Endodermal cell (in vitro differentiated cells): ENCODE results near the gene GEN1. TPM values are rescaled to one million over a fixed set of nuclear protein-coding genes. Genes with fewer than 3 reads are reported as not detected.

Source experiments
- DNase-seq: peaks from one replicate; pipeline ENCODE4 v3.0.0-alpha.2; 2017
- H3K27ac ChIP-seq: 2 replicates; pipeline ENCODE4 v1.5.1; 2013; ENCODE audit warnings: mild to moderate bottlenecking, low read depth, low read length, moderate library complexity
- H3K27me3 ChIP-seq: 2 replicates; pipeline ENCODE4 v1.6.1; 2013; ENCODE audit warnings: mild to moderate bottlenecking, low read length, moderate library complexity; ENCODE audit not compliant: insufficient read depth, control insufficient read depth, poor library complexity, severe bottlenecking
- H3K36me3 ChIP-seq: 2 replicates; pipeline ENCODE4 v1.7.0; 2013; ENCODE audit warnings: mild to moderate bottlenecking, low read length, moderate library complexity; ENCODE audit not compliant: control insufficient read depth, insufficient read depth
- H3K4me1 ChIP-seq: one replicate; pipeline ENCODE4 v1.7.0; 2013; ENCODE audit warnings: low read length; ENCODE audit not compliant: control insufficient read depth, insufficient read depth
- H3K4me3 ChIP-seq: 2 replicates; pipeline ENCODE4 v1.5.1; 2013; ENCODE audit warnings: mild to moderate bottlenecking, low read length, moderate library complexity
- H3K9ac ChIP-seq: 2 replicates; pipeline ENCODE4 v1.6.1; 2013; ENCODE audit warnings: mild to moderate bottlenecking, low read length, moderate library complexity; ENCODE audit not compliant: poor library complexity, severe bottlenecking; ENCODE audit errors: extremely low read depth
- H3K9me3 ChIP-seq: 2 replicates; pipeline ENCODE4 v1.6.1; 2013; ENCODE audit warnings: mild to moderate bottlenecking, low read length, moderate library complexity; ENCODE audit not compliant: control insufficient read depth
- H3K27ac Mint-ChIP-seq: 2 replicates; pipeline ENCODE4 v1.8.0; 2020; ENCODE audit warnings: mixed read lengths
- H3K27me3 Mint-ChIP-seq: 2 replicates; pipeline ENCODE4 v1.8.0; 2021; ENCODE audit warnings: mild to moderate bottlenecking, mixed read lengths; ENCODE audit not compliant: insufficient read depth
- H3K36me3 Mint-ChIP-seq: 2 replicates; pipeline ENCODE4 v1.8.0; 2020; ENCODE audit warnings: low read depth, mixed read lengths
- H3K4me1 Mint-ChIP-seq: 2 replicates; pipeline ENCODE4 v1.8.0; 2020; ENCODE audit warnings: mixed read lengths
- H3K4me3 Mint-ChIP-seq: 2 replicates; pipeline ENCODE4 v1.8.0; 2020; ENCODE audit warnings: mild to moderate bottlenecking, moderate library complexity, mixed read lengths
- H3K9me3 Mint-ChIP-seq: 2 replicates; pipeline ENCODE4 v1.8.0; 2020; ENCODE audit warnings: mild to moderate bottlenecking, mixed read lengths
- WGBS, 2 experiments: methylation state at CpG; one replicate each; pipeline versions ENCODE4 v1.1.5 to v1.1.7; 2013; ENCODE audit warnings: missing lambda C conversion rate in 2 of 2, mixed read lengths in 1 of 2; ENCODE audit not compliant: insufficient coverage in 1 of 2, insufficient read length in 1 of 2; 5-methylcytosine and 5-hydroxymethylcytosine counted together
- total RNA-seq, 2 donors: library from RNA; stranded (reverse); fragmentation: NEBNext Ultra II Directional in 1 of 2; extraction: Animal tissue kit (Norgen Biotek cat#: 25700) in 1 of 2; gene quantifications; 2 replicates in 1 of 2; 3 replicates in 1 of 2; pipeline ENCODE4 v1.2.1, GENCODE V29; 2021
- TF ChIP-seq, protein P1 (sequence below): fragments of 200-600 bp; sonication (generic); conservative IDR thresholded peaks from 2 replicates; pipeline ENCODE4 v1.5.0; 2021; ENCODE audit warnings: antibody characterized with exemption, mild to moderate bottlenecking

GEN1 gene
- total RNA-seq, 2 donors from 2014 or later: 24.5 to 34.5 TPM

GRCh38 chr2:17790536-17790935 is 36.6 kb downstream of the GEN1 start:
- 92 to 100% methylated on average over 1 of the region's 1 CpG for WGBS, 2 experiments
- TF ChIP-seq, protein P1, sequence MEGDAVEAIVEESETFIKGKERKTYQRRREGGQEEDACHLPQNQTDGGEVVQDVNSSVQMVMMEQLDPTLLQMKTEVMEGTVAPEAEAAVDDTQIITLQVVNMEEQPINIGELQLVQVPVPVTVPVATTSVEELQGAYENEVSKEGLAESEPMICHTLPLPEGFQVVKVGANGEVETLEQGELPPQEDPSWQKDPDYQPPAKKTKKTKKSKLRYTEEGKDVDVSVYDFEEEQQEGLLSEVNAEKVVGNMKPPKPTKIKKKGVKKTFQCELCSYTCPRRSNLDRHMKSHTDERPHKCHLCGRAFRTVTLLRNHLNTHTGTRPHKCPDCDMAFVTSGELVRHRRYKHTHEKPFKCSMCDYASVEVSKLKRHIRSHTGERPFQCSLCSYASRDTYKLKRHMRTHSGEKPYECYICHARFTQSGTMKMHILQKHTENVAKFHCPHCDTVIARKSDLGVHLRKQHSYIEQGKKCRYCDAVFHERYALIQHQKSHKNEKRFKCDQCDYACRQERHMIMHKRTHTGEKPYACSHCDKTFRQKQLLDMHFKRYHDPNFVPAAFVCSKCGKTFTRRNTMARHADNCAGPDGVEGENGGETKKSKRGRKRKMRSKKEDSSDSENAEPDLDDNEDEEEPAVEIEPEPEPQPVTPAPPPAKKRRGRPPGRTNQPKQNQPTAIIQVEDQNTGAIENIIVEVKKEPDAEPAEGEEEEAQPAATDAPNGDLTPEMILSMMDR: no peak
- Mint-ChIP-seq H3K27ac (no peak overlapping the region), H3K4me1 (peaks cover 53% of the 10 kb centered on the region), H3K9me3 (no peaks in the 10 kb centered on the region), H3K36me3 (no peaks in the 10 kb centered on the region), H3K27me3 (peaks cover 55% of the 10 kb centered on the region), H3K4me3 (no peak overlapping the region)
- Histone ChIP-seq H3K9ac (no peak overlapping the region), H3K4me1 (no peaks in the 10 kb centered on the region), H3K27me3 (peaks cover 41% of the 10 kb centered on the region), H3K4me3 (no peak overlapping the region), H3K36me3 (no peaks in the 10 kb centered on the region), H3K27ac (no peak overlapping the region), H3K9me3 (no peaks in the 10 kb centered on the region)
- no peak for DNase-seq

- no peaks in the 10 kb centered on the region for H3K9me3 ChIP-seq
Observed at GRCh38 chr2:17791121-17791816, 37.3 kb downstream of the GEN1 start.

GRCh38 chr2:17791817-17792130 is 37.8 kb downstream of the GEN1 start:
- Histone ChIP-seq H3K27me3 (peaks cover 41% of the 10 kb centered on the region), H3K27ac (no peak overlapping the region), H3K4me1 (no peaks in the 10 kb centered on the region), H3K4me3 (no peak overlapping the region), H3K9me3 (no peaks in the 10 kb centered on the region), H3K36me3 (no peaks in the 10 kb centered on the region), H3K9ac (no peak overlapping the region)
- TF ChIP-seq, protein P1: no peak
- 96% methylated on average over 2 of the region's 2 CpGs; no CpG with 5 or more reads in 1 of the 2 experiments for WGBS, 2 experiments
- H3K27ac Mint-ChIP-seq: no peak overlapping the region
- no peak for DNase-seq
- H3K36me3 Mint-ChIP-seq: no peaks in the 10 kb centered on the region
- no peaks in the 10 kb centered on the region for H3K9me3 Mint-ChIP-seq
- peaks cover 53% of the 10 kb centered on the region for H3K4me1 Mint-ChIP-seq
- H3K4me3 Mint-ChIP-seq: no peak overlapping the region
- H3K27me3 Mint-ChIP-seq: peaks cover 65% of the 10 kb centered on the region

More at GRCh38 chr2:17791121-17791816, 37.3 kb downstream of the GEN1 start:
- Histone ChIP-seq H3K4me1 (no peaks in the 10 kb centered on the region), H3K27me3 (peaks cover 41% of the 10 kb centered on the region), H3K36me3 (no peaks in the 10 kb centered on the region), H3K4me3 (no peak overlapping the region), H3K9ac (no peak overlapping the region), H3K27ac (no peak overlapping the region)
- Mint-ChIP-seq H3K27ac (no peak overlapping the region), H3K4me3 (no peak overlapping the region), H3K9me3 (no peaks in the 10 kb centered on the region), H3K27me3 (peaks cover 61% of the 10 kb centered on the region), H3K4me1 (peaks cover 53% of the 10 kb centered on the region), H3K36me3 (no peaks in the 10 kb centered on the region)
- TF ChIP-seq, protein P1: no peak
- WGBS, 2 experiments: 88 to 100% methylated on average over 3 to 5 of the region's 5 CpGs
- no peak for DNase-seq
